Liver (tissue), 3 donors: ENCODE measurements around the gene SLC34A3.

ENCODE experiments used
- CTCF ChIP-seq: fragments of 150-350 bp; IDR thresholded peaks from 2 replicates; pipeline ENCODE4 v1.5.1; 2017; ENCODE audit warnings: improper control_type of control experiment, low read depth, low read length; ENCODE audit not compliant: missing input control
- NR2F2 ChIP-seq: IDR thresholded peaks from 2 replicates; pipeline ENCODE4 v1.6.1; 2016; ENCODE audit warnings: antibody characterized with exemption
- TAF1 ChIP-seq: conservative IDR thresholded peaks from 2 replicates; pipeline ENCODE4 v1.6.1; 2016; ENCODE audit warnings: antibody characterized with exemption, mild to moderate bottlenecking
- YY1 ChIP-seq: IDR thresholded peaks from 2 replicates; pipeline ENCODE4 v1.6.1; 2016; ENCODE audit warnings: antibody characterized with exemption, mild to moderate bottlenecking
- donor health status: healthy.
- donor health status: healthy.

GRCh38 chr9:137198902-137199283 is 31.8 kb upstream of the SLC34A3 start:
- TF ChIP-seq CTCF (no peak), NR2F2 (no peak), YY1 (no peak), TAF1 (no peak)
